Ovary (tissue), 3 donors: ENCODE results near the gene SF3A2.

Experiments
- EP300 ChIP-seq: sonication (generic); formaldehyde crosslinking; IDR thresholded peaks from one replicate; pipeline ENCODE4 v1.6.1; 2017; ENCODE audit warnings: antibody characterized with exemption
- POLR2A ChIP-seq: fragments of 450-650 bp; IDR thresholded peaks from one replicate; pipeline ENCODE4 v1.6.1; 2017; ENCODE audit warnings: antibody characterized with exemption, mild to moderate bottlenecking, moderate library complexity
- TF ChIP-seq, protein P1 (sequence below), 3 donors: fragments of 450-650 bp in 2 of 3; fragments of 200-600 bp in 1 of 3; IDR thresholded peaks; one replicate each; pipeline versions ENCODE4 v1.5.1 to v1.8.0; 2016 to 2022; ENCODE audit warnings: antibody characterized with exemption in 3 of 3, mild to moderate bottlenecking in 1 of 3
- donor health status: DM: no; HTN: no; CAD: no.

DNA sequence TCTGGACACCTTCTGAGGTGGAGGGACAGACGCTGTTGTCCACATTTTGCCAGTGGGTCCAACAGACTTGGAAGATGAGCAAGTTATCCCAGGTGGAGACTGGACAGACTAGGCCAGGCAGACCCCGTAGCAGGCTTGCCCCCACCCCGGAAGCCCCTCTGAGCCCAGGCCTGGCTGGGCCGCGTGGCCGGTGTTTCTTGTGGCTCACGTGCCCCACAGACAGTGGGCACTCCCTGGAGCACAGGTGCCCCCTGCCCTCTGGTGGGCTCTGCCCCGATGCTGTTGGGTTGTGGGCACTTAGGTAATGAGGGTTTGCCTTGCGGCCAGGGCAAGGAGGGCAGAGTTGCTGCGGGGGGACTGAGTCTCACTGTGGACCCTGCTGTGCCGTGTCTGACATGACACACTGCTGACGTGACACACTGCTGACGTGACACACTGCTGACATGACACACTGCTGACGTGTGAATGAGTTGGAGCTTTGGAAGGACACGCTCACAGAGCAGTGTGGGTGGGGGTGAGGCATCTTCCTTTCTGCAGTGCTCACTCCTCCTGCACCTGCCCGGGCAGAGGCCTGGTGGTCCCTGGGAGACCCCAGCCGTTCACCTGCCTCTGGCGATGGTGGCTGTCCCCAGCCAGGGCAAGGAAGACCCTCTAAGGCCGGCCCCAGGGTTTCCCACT lies 47.8 kb upstream of the SF3A2 start:
- TF ChIP-seq POLR2A = no peak
- TF ChIP-seq, protein P1, sequence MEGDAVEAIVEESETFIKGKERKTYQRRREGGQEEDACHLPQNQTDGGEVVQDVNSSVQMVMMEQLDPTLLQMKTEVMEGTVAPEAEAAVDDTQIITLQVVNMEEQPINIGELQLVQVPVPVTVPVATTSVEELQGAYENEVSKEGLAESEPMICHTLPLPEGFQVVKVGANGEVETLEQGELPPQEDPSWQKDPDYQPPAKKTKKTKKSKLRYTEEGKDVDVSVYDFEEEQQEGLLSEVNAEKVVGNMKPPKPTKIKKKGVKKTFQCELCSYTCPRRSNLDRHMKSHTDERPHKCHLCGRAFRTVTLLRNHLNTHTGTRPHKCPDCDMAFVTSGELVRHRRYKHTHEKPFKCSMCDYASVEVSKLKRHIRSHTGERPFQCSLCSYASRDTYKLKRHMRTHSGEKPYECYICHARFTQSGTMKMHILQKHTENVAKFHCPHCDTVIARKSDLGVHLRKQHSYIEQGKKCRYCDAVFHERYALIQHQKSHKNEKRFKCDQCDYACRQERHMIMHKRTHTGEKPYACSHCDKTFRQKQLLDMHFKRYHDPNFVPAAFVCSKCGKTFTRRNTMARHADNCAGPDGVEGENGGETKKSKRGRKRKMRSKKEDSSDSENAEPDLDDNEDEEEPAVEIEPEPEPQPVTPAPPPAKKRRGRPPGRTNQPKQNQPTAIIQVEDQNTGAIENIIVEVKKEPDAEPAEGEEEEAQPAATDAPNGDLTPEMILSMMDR (IDR thresholded peaks at IDR 0.05) = no peak
- TF ChIP-seq EP300 = no peak
